Pulmonary artery endothelial cell (primary cell): ENCODE measurements around the gene JAG2. TPM values are rescaled to one million over a fixed set of nuclear protein-coding genes. Genes with fewer than 3 reads are reported as not detected.

Experiments
- DNase-seq: peaks from one replicate; pipeline ENCODE4 v3.0.0-alpha.2; 2011; ENCODE audit warnings: low read depth, low spot score
- total RNA-seq: library from RNA; depleted of rRNA; stranded (reverse); fragments of >200 nt; gene quantifications from 2 replicates; pipeline ENCODE4 v1.2.3, GENCODE V29; 2014

JAG2 gene
- total RNA-seq, 1 donor from 2014 or later = 46.9 TPM

GRCh38 chr14:105182296-105183020 lies 13.9 kb upstream of the JAG2 start:
- no peak for DNase-seq

GRCh38 chr14:105181549-105182295 lies 13.1 kb upstream of the JAG2 start:
- DNase-seq = no peak

- no peak for DNase-seq
Measured at GRCh38 chr14:105180592-105181548, 12.3 kb upstream of the JAG2 start, which contains the start of gene NUDT14. TSS of gene NUDT14 (minus strand) at chr14:105181312. CDS start at chr14:105181209, 103 bp downstream.

GRCh38 chr14:105179191-105179590 lies 10.6 kb upstream of the JAG2 start:
- no peak for DNase-seq

GRCh38 chr14:105178868-105179140 lies 10.2 kb upstream of the JAG2 start:
- DNase-seq = no peak

GRCh38 chr14:105178069-105178867 lies 9.7 kb upstream of the JAG2 start:
- DNase-seq = no peak

GRCh38 chr14:105177082-105177481 lies 8.5 kb upstream of the JAG2 start:
- no peak for DNase-seq

GRCh38 chr14:105176513-105176912 lies 7.9 kb upstream of the JAG2 start:
- DNase-seq = no peak

GRCh38 chr14:105173901-105174894 lies 5.6 kb upstream of the JAG2 start:
- DNase-seq = no peak

GRCh38 chr14:105173145-105173544 lies 4.6 kb upstream of the JAG2 start:
- DNase-seq = no peak

- DNase-seq = no peak
Measured at GRCh38 chr14:105172476-105172875, 3.9 kb upstream of the JAG2 start.

- no peak for DNase-seq
Measured at GRCh38 chr14:105171004-105171673, 2.6 kb upstream of the JAG2 start.

- no peak for DNase-seq
Measured at GRCh38 chr14:105169776-105170655, 1.4 kb upstream of the JAG2 start.

GRCh38 chr14:105168979-105169507 lies 467 bp upstream of the JAG2 start:
- no peak for DNase-seq

GRCh38 chr14:105168093-105168420 lies 519 bp downstream of the JAG2 start:
- DNase-seq = no peak

- DNase-seq = no peak
Measured at GRCh38 chr14:105167303-105168092, 1.1 kb downstream of the JAG2 start.

GRCh38 chr14:105166571-105167302 lies 1.8 kb downstream of the JAG2 start:
- no peak for DNase-seq
